ENCODE data around the gene P2RY2. TPM values are rescaled to one million over a fixed set of nuclear protein-coding genes. Genes with fewer than 3 reads are reported as not detected.
A peak's percentile ranks its signal among the peaks of the same experiment; 100 is the strongest.

The P2RY2 gene
- total RNA-seq, 1 experiment from 2014 or later: 0.26 TPM

- Histone ChIP-seq H2BK120ac (ENCODE audit: low read depth, low read length, poor library complexity, severe bottlenecking) (no peak overlapping the region), H3K79me1 (ENCODE audit: insufficient read depth, low read depth, low read length, poor library complexity, severe bottlenecking) (no peaks in the 10 kb centered on the region), H3K9me3 (ENCODE audit: control insufficient read depth, low read depth, low read length) (no peaks in the 10 kb centered on the region), H2AFZ (ENCODE audit: low read length) (no peak overlapping the region), H3K4me1 (ENCODE audit: insufficient read depth, low read length) (no peaks in the 10 kb centered on the region), H3K23me2 (ENCODE audit: insufficient read length, low read depth, low read length, poor library complexity, severe bottlenecking) (no peaks in the 10 kb centered on the region), H3K27me3 (ENCODE audit: insufficient read depth, low read length) (peaks cover 4% of the 10 kb centered on the region), H3K18ac (ENCODE audit: insufficient read length, low read depth, low read length) (no peak overlapping the region), H4K8ac (replicated peaks; ENCODE audit: insufficient read length, low read depth, low read length) (no peak overlapping the region), H2AK5ac (ENCODE audit: insufficient read length, low read length) (no peak overlapping the region), H3T11ph (ENCODE audit: low read length) (no peak overlapping the region), H4K20me1 (ENCODE audit: control insufficient read depth, insufficient read depth, insufficient read length) (peaks cover 2% of the 10 kb centered on the region), H4K91ac (ENCODE audit: insufficient read length, low read depth, low read length) (no peak overlapping the region), H3K9ac (ENCODE audit: extremely low read depth, insufficient read length, low read length) (no peak overlapping the region), H2BK15ac (ENCODE audit: low read depth, low read length) (no peak overlapping the region), H3K79me2 (ENCODE audit: insufficient read depth, low read length) (no peaks in the 10 kb centered on the region), H2BK20ac (ENCODE audit: low read depth, low read length, poor library complexity, severe bottlenecking) (no peak overlapping the region), H4K5ac (ENCODE audit: insufficient read length, low read depth, low read length) (no peak overlapping the region), H3K4ac (ENCODE audit: low read depth, low read length) (no peak overlapping the region), H3K23ac (ENCODE audit: insufficient read length, low read depth, low read length) (no peak overlapping the region), H3K14ac (ENCODE audit: insufficient read depth, low read length) (no peak overlapping the region), H3K56ac (ENCODE audit: insufficient read length, low read depth, low read length) (no peak overlapping the region), H2BK5ac (ENCODE audit: insufficient read length, low read length) (no peak overlapping the region), H3K4me2 (ENCODE audit: insufficient read depth, insufficient read length, low read length) (no peak overlapping the region), H3K27ac (ENCODE audit: insufficient read length, low read depth, low read length) (no peak overlapping the region), H2BK12ac (ENCODE audit: insufficient read length, low read depth, low read length) (no peak overlapping the region)
- Mint-ChIP-seq H3K4me1 (peaks cover 0 to 13% of the 10 kb centered on the region in 2 experiments; a peak in 2 of 4 replicates), H3K4me3 (no peak overlapping the region), H3K36me3 (ENCODE audit: insufficient read depth in 1 of 3, low read depth in 3 of 3) (no peaks in the 10 kb centered on the region), H3K27me3 (ENCODE audit: low read depth) (peaks cover 34% of the 10 kb centered on the region), H3K9me3 (no peaks in the 10 kb centered on the region), H3K27ac (no peak overlapping the region)
- no CpG with 5 or more reads among the region's 5 CpGs for WGBS (ENCODE audit: extremely low coverage, insufficient read length, low lambda C conversion rate)
- peak; percentile 14 for DNase-seq
- no peak for TF ChIP-seq CTCF (conservative IDR thresholded peaks at IDR 0.05)
These were observed 44.9 kb downstream of the P2RY2 start for GRCh38 chr11:73262851-73263495.
